Measurements from ENCODE around the gene TMED5.

TMED5 gene

GRCh38 chr1:93120614-93121013, 59.6 kb downstream of the TMED5 start:
- no peak for DNase-seq

GRCh38 chr1:93114391-93114790, 65.8 kb downstream of the TMED5 start:
- DNase-seq = no peak

DNA sequence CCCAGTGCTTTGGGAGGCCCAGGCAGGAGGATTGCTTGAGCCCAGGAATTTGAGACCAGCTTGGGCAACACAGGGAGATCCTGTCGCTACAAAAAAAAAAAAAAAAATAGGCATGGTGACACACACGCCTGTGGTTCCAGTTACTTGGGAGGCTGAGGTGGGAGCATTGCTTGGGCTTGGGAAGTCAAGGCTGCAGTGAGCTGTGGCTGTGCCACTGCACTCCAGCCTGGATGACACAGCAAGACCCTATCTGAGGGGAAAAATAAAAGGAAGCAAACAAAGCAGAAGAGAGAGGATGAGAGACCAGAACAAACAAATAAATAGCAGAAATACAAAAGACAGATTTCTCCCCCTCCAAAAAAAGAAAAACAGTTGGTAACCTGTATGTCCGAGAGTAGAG, 67.1 kb downstream of the TMED5 start:
- DNase-seq = no peak

DNA sequence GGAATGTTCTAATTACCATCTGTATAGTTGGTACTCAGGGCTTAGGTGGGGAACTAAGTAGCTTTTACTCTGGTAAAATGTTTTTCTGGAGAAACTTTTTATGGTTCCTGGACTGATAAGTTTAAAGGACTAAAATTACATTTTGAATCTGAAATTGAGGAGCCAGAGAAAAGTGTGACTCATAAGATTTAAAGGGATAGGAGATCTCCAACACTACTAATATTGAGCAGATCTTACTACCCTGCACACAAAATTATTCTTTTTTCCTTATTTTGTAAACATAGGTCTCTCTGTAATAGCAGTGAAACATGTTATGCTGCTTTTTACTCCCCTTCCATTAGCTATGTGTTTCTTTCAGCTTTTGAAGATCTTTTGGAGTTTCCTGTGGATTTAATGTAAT, 68.7 kb downstream of the TMED5 start:
- no peak for DNase-seq

DNA sequence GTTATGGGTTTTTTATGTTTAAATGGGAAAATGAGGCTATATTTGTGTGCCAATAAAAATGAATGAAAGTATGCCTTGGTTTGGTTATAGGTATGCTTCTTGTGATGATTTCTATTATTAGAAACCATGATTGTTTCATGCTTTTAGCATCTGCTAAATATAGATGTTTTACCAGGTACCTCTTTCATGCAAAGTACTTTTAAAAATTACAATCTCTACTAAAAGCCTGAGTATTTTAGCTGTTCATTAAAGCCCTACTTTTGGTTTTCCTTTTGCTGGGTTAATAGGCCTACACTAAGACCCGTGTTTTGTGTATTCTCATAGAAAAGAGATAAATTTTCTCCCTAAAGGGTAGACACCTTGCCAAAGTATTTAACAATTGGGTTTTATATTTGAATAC, 69.1 kb downstream of the TMED5 start:
- DNase-seq = no peak

- DNase-seq = no peak
Measured at GRCh38 chr1:93109578-93109977, 70.6 kb downstream of the TMED5 start.

DNA sequence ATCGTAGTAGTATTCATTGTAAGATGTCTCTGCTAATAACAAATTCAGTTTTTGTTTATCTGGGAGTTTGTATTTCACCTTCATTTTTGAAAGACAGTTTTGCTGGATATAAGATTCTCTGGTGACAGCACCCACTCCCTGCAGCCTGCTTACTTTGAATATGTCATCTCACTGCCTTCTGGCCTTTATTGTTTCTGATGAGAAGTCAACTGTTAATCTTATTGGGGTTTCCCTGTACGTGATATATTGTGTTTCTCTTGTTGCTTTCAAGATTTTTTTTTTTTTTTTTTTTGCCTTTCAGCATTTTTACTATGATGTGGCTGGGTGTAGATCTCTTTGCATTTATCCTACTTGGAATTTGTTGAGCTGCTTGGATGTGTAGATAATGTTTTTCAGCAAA, 71.9 kb downstream of the TMED5 start:
- no peak for DNase-seq

DNA sequence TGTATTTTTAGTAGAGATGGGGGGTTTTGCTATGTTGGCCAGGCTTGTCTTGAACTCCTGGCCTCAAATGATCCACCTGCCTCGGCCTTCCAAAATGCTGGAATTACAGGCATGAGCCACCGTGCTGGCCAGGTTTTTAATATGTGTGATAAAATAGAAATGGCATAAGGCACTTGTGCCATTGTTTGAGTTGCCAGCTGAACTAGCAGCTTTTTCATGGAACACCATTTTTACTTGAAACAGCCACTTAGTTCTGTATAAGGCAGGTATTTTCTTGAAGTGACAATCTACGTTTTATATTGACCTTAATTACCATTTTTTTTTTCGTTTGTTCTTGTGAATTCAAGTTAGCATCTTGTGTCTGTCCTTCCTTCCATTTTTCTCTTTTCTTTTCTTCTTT, 72.8 kb downstream of the TMED5 start:
- DNase-seq = no peak

GRCh38 chr1:93106226-93106625, 74.0 kb downstream of the TMED5 start:
- DNase-seq = no peak

- no peak for DNase-seq
Measured at GRCh38 chr1:93102142-93102541, 78.1 kb downstream of the TMED5 start.

Data from central memory CD4-positive, alpha-beta T cell (primary cell).